IPS-NIHi7 (cell line): Measurements from ENCODE around the gene EFCC1.
"Not testable (repeated sequence)": the region's sequence is repeated elsewhere in the genome, so short reads cannot be mapped to it uniquely, and the experiment has no call there.

Experiments used
- DNase-seq: peaks from one replicate; pipeline ENCODE4 v3.0.0; 2012; ENCODE audit warnings: mixed read lengths; ENCODE audit errors: extremely low spot score

Gene EFCC1

GRCh38 chr3:129077222-129077621, 76.1 kb downstream of the EFCC1 start:
- no peak for DNase-seq

GRCh38 chr3:129078510-129078909, 77.4 kb downstream of the EFCC1 start:
- DNase-seq: no peak

DNA sequence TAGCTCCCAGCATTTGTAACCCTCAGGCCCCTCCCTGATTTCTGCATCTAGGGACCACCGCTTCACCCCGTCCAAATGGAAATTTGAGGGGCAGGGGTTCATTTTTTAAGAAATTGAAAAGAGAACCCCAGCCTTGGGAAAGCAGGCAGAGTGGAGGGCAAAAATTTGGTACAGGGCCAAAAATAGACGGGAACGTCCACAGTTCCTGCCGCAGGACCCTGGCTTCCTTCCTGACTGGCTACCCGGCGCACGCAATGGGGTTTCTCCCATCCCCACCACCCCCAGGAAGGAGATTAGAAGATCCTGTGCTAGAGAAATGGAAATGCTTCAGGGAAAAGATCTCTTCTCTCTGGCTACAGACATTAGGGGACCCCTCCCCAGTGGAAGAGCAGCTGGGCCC, 80.4 kb downstream of the EFCC1 start:
- no peak for DNase-seq

DNA sequence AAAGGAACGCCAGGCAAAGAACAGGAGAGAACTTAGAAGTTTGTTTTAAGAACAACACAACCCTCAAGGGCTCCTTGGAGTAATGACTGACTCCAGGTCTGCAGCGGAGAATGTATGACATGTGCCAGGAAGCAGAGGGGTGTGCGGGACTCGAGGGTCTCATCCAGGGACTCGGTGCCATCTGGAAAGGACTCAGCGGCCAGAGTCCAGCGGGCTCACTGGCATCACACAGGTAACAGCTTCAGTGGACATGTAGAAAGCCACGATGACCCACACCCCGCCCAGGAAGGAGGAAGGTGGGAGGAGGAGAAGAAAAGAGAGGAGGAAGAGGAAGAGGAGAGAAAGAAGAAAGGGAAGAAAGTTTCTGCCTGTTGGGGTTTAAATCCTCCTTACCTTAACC, 80.9 kb downstream of the EFCC1 start:
- no peak for DNase-seq

DNA sequence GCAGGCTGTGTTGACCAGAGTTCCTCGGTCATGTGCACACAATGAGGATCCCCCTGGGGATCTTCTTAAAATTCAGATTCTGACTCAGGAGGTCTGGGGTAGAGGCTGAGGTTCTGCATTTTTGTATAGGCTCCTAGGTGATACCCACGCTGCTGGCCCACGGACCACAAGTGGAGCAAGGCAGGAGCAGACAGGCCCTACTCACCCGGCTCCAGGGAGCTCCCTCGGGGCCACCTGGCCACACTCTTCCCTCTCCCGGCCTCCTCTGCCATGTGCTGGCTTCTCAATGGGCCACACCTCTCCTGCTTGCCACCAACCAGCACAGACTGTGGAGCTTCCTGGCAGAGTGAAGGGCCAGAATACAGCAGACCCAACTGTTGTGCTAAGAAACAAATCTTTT, 83.4 kb downstream of the EFCC1 start:
- DNase-seq: no peak

GRCh38 chr3:129085165-129085715, 84.1 kb downstream of the EFCC1 start:
- DNase-seq: no peak

DNA sequence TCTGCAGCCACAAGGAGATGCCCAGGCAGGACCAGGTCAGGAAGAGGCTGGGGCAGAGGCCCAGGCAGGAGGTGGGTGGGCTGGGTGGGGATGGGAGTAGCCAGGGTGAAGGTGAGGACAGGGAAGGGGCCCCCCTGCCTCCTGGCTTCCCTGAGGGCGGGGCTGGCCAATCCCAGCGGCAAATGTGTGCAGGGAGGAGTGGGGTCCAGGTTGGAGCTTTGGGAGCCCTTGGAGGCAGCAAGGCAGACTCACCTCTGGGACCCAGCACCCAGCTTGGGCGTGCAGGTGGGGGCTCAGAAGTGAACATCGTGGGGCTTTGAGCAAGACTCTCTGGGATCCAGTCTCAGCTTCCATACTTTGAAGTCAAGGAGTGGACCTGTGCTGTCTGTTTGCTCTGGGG, 84.7 kb downstream of the EFCC1 start:
- no peak for DNase-seq

GRCh38 chr3:129087138-129087702, 86.1 kb downstream of the EFCC1 start:
- no peak for DNase-seq

GRCh38 chr3:129087904-129088303, 86.8 kb downstream of the EFCC1 start:
- not testable (repeated sequence) for DNase-seq

DNA sequence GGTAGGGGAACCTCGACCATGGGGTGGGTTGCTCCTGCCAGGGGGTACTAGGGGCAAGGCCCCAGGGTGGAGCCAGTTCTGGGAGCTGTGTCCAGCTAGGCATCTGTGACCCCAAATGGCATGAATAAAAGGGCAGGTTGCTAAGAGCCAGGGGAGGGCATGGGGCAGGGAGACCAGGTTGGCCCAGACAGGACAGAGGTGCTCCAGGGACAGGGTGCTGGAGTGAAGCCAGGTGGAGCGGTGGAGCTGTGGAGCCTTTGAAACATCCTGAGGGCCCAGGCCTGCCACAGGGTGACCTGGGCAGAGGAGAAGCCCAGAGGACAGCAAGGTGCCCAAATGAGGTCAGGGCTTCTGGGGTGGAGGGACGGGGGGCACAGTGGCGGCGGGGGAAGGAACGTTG, 87.2 kb downstream of the EFCC1 start:
- not testable (repeated sequence) for DNase-seq
